Stomach (tissue), 4 donors: ENCODE measurements around the gene MAP7.
"Not testable (repeated sequence)": the region's sequence is repeated elsewhere in the genome, so short reads cannot be mapped to it uniquely, and the experiment has no call there.

Experiments
- EP300 ChIP-seq: sonication (generic); formaldehyde crosslinking; IDR thresholded peaks from one replicate; pipeline ENCODE4 v1.6.1; 2017; ENCODE audit warnings: antibody characterized with exemption
- POLR2A ChIP-seq, 4 donors: fragments of 450-650 bp; IDR thresholded peaks; one replicate each; pipeline ENCODE4 v1.6.1; 2016; ENCODE audit warnings: antibody characterized with exemption in 4 of 4, control low read depth in 2 of 4, mild to moderate bottlenecking in 1 of 4, moderate library complexity in 1 of 4
- POLR2AphosphoS5 ChIP-seq, 3 donors: sonication (generic); formaldehyde crosslinking; IDR thresholded peaks; one replicate each; pipeline ENCODE4 v1.6.1; 2016; ENCODE audit warnings: antibody characterized with exemption in 3 of 3
- TF ChIP-seq, protein P1 (sequence below), 7 experiments: fragments of 450-650 bp in 4 of 7; fragments of 200-600 bp in 3 of 7; sonication (generic) in 3 of 7; IDR thresholded peaks; one replicate each; pipeline ENCODE4 v1.5.1; 2016 to 2019; ENCODE audit warnings: antibody characterized with exemption in 7 of 7, control low read depth in 2 of 7, mild to moderate bottlenecking in 1 of 7

DNA sequence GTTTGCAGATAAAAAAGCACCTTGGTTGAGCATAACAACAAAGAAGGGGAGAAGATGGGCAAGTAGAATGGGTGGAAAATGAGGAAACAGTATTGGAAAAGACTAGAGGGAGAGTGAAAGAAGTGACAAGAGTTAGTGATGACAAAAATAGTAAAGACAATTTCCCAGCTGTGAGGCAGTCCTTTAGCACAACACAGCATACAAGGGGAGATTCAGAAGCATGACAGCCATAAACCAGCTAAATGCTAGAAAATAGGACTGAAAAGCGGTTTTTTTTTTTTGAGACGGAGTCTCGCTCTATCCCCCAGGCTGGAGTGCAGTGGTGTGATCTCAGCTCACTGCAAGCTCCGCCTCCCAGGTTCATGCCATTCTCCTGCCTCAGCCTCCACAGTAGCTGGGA lies 174.4 kb downstream of the MAP7 start:
- not testable (repeated sequence) for TF ChIP-seq EP300; POLR2A (IDR thresholded peaks at IDR 0.05); POLR2AphosphoS5 (IDR thresholded peaks at IDR 0.05)
- TF ChIP-seq, protein P1, sequence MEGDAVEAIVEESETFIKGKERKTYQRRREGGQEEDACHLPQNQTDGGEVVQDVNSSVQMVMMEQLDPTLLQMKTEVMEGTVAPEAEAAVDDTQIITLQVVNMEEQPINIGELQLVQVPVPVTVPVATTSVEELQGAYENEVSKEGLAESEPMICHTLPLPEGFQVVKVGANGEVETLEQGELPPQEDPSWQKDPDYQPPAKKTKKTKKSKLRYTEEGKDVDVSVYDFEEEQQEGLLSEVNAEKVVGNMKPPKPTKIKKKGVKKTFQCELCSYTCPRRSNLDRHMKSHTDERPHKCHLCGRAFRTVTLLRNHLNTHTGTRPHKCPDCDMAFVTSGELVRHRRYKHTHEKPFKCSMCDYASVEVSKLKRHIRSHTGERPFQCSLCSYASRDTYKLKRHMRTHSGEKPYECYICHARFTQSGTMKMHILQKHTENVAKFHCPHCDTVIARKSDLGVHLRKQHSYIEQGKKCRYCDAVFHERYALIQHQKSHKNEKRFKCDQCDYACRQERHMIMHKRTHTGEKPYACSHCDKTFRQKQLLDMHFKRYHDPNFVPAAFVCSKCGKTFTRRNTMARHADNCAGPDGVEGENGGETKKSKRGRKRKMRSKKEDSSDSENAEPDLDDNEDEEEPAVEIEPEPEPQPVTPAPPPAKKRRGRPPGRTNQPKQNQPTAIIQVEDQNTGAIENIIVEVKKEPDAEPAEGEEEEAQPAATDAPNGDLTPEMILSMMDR (IDR thresholded peaks at IDR 0.05) = not testable (repeated sequence)
